ENCODE measurements around the gene METTL2B.

The METTL2B gene, protein sequence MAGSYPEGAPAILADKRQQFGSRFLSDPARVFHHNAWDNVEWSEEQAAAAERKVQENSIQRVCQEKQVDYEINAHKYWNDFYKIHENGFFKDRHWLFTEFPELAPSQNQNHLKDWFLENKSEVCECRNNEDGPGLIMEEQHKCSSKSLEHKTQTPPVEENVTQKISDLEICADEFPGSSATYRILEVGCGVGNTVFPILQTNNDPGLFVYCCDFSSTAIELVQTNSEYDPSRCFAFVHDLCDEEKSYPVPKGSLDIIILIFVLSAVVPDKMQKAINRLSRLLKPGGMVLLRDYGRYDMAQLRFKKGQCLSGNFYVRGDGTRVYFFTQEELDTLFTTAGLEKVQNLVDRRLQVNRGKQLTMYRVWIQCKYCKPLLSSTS

DNA sequence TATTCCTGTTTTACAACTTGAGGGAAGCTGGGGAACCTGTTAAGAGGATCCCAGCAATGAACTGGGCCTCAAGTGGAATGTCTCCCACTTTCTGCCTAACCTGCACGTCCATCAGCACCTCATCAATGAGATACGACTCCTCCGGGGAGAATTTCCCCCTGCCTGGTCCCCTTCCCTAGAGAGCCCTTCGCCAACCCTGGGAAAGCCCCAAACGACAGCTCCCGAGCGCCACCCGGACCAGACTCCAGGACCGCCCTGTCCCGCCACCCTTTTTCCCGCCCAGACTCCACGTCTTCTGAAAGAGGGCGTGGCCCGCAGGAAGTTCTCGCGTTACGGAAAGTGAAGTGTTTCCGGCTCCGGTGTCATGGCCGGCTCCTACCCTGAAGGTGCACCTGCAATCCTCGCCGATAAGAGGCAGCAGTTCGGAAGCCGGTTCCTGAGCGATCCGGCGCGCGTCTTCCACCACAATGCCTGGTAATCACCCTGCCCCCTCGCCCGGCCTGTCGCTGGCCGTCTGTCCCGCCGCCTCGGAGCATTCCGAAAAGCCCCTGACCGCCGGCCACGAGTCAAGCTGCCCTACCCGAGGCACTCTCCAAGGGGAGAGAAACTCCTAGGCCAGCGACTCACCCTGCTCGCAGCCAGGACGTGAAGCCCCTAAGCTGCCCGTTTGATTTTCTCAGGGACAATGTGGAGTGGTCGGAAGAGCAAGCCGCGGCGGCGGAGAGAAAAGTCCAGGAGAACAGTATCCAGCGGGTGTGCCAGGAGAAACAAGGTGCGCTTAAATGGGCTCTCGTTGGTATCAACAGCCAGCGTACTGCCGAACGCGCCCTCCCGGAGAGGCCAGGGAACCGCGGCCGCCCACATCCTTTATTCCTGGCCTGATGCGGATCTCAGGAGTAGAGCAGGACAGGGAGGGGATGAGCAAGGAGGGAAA, at the start of gene METTL2B:
TSS of gene METTL2B (plus strand) at position 347 of the 934 bp plus-strand sequence. CDS start at position 365, 18 bp downstream.
- DNase-seq (ENCODE audit: low spot score), result peak; percentile 95

DNA sequence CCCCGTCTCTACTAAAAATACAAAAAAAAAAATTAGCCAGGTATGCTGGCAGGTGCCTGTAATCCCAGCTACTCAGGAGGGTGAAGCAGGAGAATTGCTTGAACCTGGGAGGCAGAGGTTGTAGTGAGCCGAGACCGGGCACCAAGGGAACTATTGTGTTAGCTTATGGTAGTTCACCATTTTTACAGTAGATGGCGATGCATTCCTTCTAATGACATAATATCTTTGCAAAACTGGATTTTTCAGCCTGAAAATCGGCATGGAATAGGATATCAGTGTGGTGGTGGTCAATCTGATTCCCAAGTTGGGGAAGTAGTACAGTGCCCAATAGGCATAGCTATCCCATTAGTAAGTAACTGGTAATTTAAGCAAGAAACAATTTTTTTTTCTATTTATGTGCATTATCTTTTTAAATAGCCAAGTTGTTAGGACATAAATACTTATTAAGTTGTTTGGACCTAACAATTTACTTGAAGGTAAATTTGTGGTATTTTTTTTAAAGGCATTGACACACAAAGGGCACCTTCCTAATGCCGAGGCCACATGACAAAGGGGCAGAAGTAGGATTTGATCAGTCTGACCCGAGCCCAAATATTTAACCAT, 49.2 kb upstream of the METTL2B start:
- peak; percentile 76 for DNase-seq (ENCODE audit: low spot score)

DNA sequence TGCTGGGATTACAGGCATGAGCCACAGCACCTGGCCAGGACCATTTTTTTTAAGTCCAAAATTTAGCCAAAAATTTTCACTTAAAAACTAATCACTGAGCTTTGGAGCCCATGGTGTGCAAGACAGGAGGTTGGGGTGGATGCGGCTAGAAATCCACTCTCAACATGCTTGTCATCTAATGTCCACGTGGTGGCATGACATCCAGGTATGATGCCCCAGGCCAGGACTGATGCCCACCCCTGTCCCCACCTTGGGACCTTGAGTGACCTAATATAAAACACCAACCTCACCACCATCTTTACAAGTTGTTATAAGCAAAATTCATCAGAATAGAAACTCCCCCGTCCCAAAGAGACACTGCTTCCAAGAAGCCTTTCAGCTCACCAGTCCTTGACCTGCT, 46.3 kb upstream of the METTL2B start:
- no peak for DNase-seq (ENCODE audit: low spot score)

DNA sequence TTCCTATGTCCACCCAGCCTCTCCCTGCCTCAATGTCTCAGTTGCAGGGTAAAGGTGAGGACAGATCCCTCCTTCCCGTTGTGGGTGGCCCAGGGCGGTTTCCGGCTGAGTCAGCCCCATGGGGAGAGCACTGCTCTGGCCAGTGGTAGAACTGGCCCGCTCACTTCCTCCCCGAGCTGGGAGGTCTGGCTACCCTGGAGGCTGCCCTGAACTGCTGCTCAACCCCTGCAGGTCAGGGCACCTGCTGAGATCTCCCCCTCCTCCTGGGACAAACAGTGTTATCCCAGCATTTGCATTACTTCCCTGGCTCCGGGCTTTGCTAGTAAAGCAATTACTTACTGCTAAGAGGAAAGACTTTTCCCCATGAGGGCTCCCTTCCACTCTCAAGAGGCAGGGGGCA, 45.3 kb upstream of the METTL2B start:
- DNase-seq (ENCODE audit: low spot score), result no peak

DNA sequence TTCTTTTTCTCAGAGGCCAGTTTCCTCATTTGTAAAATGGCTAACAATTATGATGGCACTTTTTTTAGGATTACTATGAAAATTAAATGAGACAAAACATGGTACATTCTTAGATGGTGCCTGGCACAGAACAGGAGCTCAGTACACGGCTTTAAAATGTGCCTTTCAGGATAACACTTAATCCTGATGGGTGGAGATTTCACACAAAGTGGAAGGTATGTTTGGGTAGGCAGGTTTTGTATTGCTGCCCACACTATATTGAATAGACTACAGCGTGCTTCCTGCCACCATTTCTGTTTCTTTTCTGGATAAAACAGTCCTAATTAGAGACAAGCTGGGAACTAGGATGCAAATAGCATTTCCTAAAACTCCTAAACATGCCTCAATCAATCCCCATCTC, 44.8 kb upstream of the METTL2B start:
- no peak for DNase-seq (ENCODE audit: low spot score)

DNA sequence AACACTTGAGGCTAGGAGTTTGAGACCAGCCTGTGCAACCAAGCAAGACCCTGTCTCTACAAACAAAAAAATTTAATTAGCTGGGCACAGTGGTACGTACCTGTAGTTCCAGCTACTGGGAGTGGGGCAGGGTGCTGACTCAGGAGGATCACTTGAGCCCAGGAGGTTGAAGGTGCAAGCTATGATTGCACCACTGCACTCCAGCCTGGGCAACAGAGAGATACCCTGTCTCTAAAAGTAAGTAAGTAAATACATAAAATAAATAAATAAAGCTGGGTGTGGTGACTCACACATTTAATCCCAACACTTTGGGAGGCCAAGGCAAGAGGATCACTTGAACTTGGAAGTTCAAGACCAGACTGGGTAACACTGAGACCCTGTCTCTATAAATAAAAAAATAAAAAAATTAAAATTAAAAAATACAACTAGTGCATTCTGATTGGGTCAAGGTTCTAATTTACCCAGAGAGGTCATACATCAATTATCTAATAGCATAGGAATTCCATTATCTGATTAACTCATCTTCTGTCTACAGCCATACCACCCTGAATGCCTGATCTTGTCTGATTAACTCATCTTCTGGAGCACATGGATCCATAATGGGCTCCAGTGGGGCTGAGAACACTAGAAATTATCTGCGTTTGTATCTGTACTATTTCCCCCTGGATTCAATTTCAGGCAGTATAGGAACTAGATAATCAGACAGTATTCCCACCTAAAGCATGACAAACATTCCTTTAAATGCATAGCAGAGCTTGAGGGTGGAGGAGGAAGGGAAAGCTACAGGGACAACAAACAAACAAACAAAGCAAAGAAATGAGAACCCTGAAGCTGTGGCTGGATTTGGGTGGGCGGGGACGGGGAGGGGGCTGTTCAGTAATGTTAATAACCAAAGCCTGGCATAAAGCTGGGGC, 41.9 kb upstream of the METTL2B start:
- DNase-seq (ENCODE audit: low spot score), result no peak

DNA sequence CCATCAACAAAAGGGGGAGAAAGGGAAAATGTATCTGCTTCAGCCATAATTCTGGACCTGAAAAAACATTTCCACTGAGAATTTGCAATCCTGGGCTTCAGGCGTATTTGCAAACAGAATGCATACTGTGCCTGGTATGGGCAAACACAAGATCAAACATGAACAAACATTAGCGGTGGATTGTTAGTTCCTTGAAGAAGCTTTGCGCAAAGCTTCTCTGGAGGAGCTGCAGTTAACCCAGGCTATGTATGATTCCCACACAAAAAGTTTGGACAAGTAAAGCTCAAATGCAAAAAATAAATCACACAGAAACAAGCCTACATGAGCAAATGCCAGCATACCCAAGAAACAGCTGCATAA, 41.2 kb upstream of the METTL2B start:
- no peak for DNase-seq (ENCODE audit: low spot score)

DNA sequence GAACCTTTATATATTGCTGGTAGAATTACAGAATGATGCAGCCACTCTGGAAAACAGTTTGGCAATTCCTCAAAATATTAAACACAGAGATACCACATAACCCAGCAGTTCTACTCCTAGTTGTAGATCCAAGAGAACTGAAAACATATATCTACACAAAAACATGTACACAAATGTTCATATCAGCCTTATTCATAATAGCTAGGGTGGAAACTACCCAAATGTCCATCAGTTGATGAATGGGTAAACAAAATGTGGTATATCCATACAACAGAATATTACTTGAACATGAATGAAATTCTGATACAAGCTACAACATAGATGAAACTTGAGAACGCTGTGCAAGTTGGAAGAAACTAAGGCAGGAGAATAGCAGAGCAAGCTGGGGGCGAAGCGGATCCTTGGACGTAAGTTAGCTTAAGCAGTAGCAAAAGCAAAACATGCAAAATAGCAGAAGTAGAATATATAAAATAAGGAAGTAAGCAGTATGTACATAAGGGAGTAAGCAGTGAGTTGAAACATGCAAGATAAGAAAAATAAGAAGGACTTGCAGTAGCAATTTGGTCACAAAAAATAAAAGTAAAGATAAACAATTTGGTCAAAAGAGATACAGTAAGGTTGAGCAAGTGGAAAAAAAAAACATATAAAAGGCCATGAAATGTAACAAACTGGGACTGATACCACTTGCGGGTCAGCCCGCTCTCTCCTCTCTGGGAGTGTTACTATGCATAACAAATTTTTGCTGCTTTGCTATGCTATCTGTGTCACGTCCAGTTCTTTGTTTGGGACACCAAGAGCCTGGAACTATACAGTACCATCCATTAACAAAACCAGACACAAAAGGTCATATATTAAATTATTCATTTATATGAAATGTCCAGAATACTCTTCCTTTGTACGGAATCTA, 38.9 kb upstream of the METTL2B start:
- no peak for DNase-seq (ENCODE audit: low spot score)

DNA sequence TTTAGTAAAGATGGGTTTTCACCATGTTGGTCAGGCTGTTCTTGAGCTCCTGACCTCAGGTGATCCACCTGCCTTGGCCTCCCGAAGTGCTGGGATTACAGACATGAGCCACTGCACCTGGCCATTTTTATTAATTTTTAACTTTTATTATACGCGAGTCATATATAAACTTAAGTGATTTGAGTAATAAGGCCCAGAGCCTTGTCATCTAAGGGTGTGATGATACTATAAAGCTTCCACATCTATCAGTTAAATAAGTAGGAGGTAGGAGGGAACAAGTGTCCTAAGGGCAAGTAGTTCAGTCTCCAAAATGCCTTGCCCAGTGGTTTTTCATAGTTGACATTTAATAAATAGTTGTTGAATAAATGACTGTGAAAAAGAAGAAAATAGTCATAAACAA, 34.2 kb upstream of the METTL2B start:
- no peak for DNase-seq (ENCODE audit: low spot score)

DNA sequence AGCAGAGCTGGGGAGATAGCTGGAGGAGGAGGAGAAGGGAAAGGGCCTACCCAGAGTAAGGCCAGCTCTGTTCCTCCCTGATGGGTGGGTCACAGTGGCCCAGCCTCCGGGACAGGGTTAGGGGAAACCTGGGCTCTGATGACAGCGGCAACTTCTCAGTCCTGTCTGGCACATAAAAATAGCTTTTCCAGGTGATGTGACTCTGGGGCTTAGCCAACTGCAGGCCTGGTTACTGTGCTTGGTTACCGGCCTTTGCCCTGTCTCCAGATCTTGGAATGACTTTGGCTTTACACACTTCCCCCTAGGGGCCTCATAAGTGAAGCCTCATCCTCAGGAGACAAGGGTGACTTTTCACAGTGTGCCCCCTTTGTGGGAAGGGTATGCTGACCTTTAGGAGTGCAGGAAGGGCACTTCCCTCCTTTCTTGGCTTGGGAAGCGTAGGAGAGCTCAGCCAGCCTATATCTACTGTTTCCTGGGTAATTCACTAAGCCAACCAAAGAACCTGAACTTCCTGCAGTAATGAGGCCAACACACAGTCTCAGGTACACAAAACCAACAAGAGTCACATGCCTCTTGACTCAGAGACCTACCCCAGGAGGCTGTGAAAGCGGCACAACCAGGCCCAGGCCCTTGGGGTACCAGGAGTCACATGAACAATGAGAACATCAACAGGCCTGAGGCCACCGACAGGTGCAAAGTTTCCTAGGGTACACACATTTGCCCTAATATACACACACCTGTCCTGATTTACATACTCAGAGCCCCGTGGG, 32.5 kb upstream of the METTL2B start:
- DNase-seq (ENCODE audit: low spot score), result no peak

DNA sequence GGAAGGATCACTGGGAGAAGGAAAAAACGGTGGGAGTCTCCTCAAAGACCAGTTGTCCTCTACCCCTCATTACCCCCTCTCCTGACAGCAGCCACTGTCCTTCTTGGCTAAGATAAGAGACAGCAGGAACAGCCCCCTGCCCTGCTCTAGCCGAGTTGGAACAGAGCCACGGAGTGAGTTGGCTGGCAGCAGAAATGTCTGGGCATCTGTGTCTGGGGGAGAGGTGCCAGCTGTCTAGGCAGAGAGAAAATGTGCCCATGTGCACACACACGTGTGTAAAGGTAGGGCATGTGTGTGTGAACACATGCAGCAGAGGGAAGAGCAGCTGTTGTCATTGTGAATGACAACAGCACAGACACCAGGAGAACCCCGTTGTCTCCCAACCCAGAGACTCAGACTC, 30.2 kb upstream of the METTL2B start:
- no peak for DNase-seq (ENCODE audit: low spot score)

DNA sequence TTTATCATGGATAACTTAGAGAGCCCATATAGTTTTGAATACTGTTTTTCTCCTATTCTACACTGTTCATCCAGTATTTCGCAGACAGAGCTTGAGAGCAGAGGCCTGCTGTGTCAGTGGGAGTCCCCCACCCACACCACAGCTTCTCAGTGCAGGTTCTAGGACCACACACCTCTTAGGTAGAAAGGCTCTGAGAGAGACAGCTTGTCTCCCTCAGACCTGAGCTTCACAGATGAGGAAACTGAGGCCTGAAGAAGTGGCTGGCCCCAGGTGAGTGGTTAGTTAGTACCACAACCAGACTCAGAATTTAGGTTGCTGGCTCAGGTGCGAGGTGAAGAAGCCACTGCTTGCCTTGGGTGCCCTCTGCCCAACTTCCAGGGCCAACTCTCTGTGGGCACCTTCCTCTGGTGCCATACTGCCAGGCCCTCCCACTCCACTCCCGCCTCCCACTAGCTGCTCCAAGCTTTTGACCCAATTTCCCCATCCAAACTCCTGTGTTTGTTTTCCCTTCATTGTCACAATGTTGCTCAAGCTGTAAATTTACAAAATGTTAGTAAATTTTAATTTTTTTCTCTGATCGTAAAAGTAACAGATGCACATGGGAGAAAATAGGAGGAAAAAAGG, 28.5 kb upstream of the METTL2B start:
- DNase-seq (ENCODE audit: low spot score), result no peak

DNA sequence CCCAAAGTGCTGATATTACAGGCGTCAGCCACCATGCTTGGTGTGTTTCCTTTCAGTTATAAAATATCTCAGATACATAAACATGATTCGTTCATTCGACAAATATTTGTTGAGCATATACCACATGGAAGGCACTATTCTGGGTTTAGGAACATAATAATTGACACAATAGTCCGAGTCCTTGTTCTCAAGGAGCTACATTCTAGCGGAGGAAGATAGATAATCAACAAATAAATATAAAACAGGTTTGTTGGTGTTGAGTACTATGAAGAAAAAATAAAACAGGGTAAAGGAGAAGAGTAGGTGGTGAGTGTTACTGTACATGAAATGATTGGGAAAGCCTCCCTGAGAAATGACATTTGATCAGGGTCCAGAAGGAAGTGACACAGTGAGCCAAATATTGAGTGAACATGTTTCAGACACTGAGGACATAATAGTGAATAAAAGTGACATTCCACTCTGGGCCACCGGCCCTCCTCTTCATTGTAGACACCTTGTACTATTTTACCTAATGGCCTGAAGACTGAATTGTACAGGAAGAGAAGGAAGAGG, 27.7 kb upstream of the METTL2B start:
- no peak for DNase-seq (ENCODE audit: low spot score)

DNA sequence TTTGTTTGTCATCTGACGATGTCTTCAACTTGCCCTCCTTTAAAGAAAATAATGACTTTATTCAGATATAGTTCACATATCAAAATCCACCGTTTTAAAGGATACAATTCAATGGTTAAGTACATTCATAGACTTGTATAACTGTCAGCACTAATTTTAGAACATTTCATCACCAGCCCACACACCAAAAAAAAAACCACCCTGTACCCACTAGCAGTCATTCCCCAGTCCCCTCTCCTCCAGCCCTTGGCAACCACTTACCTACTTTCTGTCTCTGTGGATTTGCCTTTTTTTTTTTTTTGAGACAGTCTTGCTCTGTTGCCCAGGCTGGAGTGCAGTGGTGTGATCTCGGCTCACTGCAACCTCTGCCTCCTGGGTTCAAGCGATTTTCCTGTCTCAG, 26.1 kb upstream of the METTL2B start:
- no peak for DNase-seq (ENCODE audit: low spot score)

DNA sequence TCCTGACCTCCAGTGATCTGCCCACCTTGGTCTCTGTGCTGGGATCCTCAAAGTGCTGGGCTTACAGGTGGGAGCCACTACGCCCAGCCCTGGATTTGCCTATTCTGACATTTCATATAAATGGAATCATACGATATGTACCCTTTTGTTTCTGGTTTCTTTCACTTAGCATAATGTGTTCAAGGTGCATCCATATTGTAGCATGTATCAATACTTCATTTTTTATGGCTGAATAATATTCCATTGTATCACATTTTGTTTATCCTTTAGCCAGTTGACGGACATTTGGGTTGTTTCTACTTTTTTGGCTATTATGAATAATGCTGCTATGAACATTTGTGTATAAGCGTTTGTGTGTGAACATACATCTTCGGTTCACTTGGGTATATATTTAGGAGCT, 25.6 kb upstream of the METTL2B start:
- DNase-seq (ENCODE audit: low spot score), result no peak

DNA sequence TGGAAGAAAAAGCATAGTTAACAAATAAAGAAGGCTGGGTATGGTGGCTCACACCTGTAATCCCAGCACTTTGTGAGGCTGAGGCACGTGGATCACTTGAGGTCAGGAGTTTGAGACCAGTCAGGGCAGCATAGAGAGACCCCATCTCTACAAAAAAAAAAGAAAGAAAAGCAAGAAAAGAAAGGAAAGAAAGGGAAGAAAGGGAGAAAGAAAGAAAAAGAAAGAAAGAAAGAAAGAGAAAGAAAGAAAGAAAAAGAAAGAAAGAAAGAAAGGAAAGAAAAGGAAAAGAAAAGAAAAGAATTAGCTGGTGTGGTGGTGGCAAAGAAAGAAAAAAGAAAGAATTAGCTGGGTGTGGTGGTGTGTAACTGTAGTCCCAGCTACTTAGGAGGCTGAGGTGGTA, 24.0 kb upstream of the METTL2B start:
- DNase-seq (ENCODE audit: low spot score), result no peak

DNA sequence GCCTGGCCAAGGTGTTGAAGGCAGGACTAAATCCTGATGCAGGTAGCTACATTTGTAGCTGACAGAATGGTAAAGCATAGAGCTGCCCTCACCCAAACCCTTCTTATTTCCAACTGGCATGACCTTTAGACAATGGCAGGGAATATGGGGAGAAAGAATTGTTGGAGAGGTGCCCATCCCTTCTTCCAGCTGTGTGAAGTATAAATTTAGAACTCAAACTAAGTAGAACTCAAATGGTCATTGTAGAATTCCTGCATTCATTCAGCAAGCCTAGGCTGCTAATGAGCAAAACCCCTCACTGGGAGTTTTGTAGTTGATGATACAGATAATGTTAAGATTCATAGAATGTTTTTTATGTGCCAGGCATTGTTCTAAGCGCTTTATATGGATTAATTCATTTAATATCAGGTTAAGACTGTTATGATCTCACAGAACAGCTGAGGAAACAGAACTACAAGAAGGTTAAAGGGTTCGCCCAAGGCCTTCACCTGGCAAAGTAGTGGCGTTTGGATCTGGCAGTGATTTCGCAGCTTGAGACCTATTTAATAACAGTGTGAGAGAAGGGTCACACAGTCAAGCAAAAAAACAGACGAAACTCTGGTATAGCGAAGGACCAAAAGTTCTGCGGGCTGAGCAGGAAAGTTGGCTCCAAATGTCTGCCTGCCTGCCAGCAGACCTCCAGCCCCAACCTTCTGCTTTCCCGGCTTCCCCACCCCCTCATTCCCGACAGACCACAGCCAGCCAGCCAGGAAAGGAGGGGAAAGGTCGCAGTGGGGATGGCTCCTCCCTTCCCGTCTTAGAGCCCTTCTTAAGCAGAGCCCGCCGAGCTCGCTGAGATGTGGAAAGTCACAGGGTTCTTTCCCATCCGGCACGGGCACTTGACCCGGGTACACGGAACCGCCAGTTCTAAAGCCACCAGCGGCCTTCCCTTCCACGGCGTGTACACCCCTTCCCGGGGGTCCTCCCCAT, 22.4 kb upstream of the METTL2B start:
- DNase-seq (ENCODE audit: low spot score), result no peak
